ENCODE results near the gene PRSS57.

The PRSS57 gene

GRCh38 chr19:648904-649801, 46.1 kb downstream of the PRSS57 start:
- no peak for DNase-seq

GRCh38 chr19:648305-648704, 46.9 kb downstream of the PRSS57 start:
- no peak for DNase-seq

- DNase-seq = no peak
Observed at GRCh38 chr19:647566-648284, 47.5 kb downstream of the PRSS57 start.

- DNase-seq = no peak
Observed at GRCh38 chr19:646779-647565, 48.3 kb downstream of the PRSS57 start.

GRCh38 chr19:645912-646778, 49.1 kb downstream of the PRSS57 start:
- no peak for DNase-seq

- DNase-seq = no peak
Observed at GRCh38 chr19:644789-645188, 50.5 kb downstream of the PRSS57 start.

GRCh38 chr19:644363-644762, 50.9 kb downstream of the PRSS57 start:
- no peak for DNase-seq

- DNase-seq = no peak
Observed at GRCh38 chr19:643736-644135, 51.5 kb downstream of the PRSS57 start.

- no peak for DNase-seq
Observed at GRCh38 chr19:642767-643727, 52.2 kb downstream of the PRSS57 start.

GRCh38 chr19:641702-642101, 53.5 kb downstream of the PRSS57 start:
- no peak for DNase-seq

GRCh38 chr19:640606-641189, 54.6 kb downstream of the PRSS57 start:
- no peak for DNase-seq

GRCh38 chr19:640161-640558, 55.1 kb downstream of the PRSS57 start:
- no peak for DNase-seq

GRCh38 chr19:639253-640160, 55.7 kb downstream of the PRSS57 start, which contains the start of gene FGF22:
Gene FGF22 (plus strand): TSS chr19:639879. CDS start chr19:639926, 47 bp downstream.
- peak; percentile 49 for DNase-seq

- no peak for DNase-seq
Observed at GRCh38 chr19:638906-639252, 56.4 kb downstream of the PRSS57 start.

Measured in NCI-H1694 treated with DMSO at 0.1 percent for 48 hours (cell line).